Neural crest cell (in vitro differentiated cells): ENCODE results near the gene AURKAIP1. TPM values are rescaled to one million over a fixed set of nuclear protein-coding genes. Genes with fewer than 3 reads are reported as not detected.

ENCODE experiments used
- DNase-seq: peaks from one replicate; pipeline ENCODE4 v3.0.0; 2021; ENCODE audit warnings: low read depth, mixed read lengths, low spot score
- H3K27ac Mint-ChIP-seq: one replicate; pipeline ENCODE4 v1.8.0; 2021; ENCODE audit warnings: mild to moderate bottlenecking, mixed read lengths; ENCODE audit not compliant: unreplicated experiment
- H3K27me3 Mint-ChIP-seq: 2 replicates; pipeline ENCODE4 v1.8.0; 2021; ENCODE audit warnings: low read depth, mild to moderate bottlenecking, mixed read lengths
- H3K36me3 Mint-ChIP-seq: 2 replicates; pipeline ENCODE4 v1.8.0; 2021; ENCODE audit warnings: low read depth, mild to moderate bottlenecking, mixed read lengths
- H3K4me1 Mint-ChIP-seq: 2 replicates; pipeline ENCODE4 v1.8.0; 2021; ENCODE audit warnings: mixed read lengths
- H3K4me3 Mint-ChIP-seq: one replicate; pipeline ENCODE4 v1.8.0; 2021; ENCODE audit warnings: mild to moderate bottlenecking, mixed read lengths
- H3K9me3 Mint-ChIP-seq: 2 replicates; pipeline ENCODE4 v1.8.0; 2021; ENCODE audit warnings: mixed read lengths
- total RNA-seq: library from RNA; stranded (reverse); gene quantifications from 2 replicates; pipeline ENCODE4 v1.2.1, GENCODE V29; 2021
- TF ChIP-seq, protein P1 (sequence below): fragments of 200-600 bp; sonication (generic); conservative IDR thresholded peaks from 2 replicates; pipeline ENCODE4 v1.5.0; 2021; ENCODE audit warnings: antibody characterized with exemption, mild to moderate bottlenecking

Gene AURKAIP1
- total RNA-seq, 1 donor from 2014 or later: 128 TPM

DNA sequence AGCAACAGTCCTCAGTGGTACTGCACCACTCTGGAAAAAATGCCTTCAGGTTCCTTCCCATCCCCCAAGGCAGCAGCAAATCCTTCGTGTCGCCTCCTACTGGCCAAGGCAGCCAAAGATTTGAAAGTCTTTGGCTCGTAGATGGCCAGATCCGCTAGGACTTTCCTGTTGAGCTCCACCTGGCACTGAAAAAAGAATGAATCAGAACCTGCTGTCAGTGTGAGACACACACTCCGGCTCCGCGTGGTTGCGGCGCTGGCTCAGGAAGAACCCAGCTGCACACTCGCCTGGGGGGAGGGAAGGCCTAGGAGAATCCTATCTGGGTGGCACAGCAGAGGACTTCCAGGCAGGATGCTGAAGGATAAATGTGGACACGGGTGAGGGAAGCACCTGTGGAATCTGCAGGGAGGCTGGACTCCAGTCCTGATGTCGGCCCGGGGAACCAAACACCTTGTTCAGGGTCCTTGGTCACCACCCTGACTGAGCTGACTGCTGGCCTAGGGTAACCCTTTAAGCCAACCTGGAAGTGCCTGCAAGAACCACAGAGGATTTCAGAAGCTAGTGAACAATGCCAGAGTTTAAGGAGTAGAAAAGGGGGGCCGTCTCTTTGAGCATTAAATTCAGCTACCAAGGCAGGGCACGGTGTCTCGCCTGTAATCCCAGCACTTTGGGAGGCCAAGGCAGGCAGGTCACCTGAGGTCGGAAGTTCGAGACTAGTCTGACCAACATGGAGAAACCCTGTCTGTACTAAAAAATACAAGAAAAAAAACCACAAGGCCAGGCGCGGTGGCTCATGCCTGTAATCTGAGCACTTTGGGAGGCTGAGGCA, 27.3 kb upstream of the AURKAIP1 start:
- peak; percentile 40 for DNase-seq
- TF ChIP-seq, protein P1, sequence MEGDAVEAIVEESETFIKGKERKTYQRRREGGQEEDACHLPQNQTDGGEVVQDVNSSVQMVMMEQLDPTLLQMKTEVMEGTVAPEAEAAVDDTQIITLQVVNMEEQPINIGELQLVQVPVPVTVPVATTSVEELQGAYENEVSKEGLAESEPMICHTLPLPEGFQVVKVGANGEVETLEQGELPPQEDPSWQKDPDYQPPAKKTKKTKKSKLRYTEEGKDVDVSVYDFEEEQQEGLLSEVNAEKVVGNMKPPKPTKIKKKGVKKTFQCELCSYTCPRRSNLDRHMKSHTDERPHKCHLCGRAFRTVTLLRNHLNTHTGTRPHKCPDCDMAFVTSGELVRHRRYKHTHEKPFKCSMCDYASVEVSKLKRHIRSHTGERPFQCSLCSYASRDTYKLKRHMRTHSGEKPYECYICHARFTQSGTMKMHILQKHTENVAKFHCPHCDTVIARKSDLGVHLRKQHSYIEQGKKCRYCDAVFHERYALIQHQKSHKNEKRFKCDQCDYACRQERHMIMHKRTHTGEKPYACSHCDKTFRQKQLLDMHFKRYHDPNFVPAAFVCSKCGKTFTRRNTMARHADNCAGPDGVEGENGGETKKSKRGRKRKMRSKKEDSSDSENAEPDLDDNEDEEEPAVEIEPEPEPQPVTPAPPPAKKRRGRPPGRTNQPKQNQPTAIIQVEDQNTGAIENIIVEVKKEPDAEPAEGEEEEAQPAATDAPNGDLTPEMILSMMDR: peak; percentile 67

DNA sequence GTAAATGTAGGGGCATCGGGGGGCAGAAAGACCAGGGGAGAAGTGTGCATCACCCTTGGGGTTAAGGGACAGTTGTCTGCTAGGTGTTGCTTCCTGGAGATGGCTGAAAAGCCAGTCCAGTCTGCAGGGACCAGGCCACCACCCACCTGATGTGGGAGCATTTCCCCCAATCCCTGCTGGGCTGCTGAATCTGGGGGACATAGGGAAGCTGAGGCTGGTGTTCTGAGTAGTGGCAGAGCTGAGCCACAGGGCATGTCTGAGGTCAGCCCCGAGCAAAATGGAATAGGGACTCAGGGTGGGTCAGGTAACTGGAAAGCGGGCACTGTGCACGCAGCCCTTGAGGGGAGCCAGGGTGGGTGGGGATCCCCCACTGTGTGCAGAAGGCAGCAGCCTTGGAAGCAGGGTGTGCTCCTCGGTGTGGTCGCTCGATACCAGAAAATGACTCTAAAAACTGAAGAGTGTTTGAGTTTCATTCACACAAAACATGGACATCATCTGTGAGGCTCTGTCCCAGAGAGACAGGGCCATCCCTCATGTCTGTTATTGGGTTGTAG, 26.5 kb upstream of the AURKAIP1 start:
- Mint-ChIP-seq H3K4me3 (peak overlapping the region; percentile 94), H3K4me1 (peaks cover 38% of the 10 kb centered on the region), H3K27me3 (peaks cover 3% of the 10 kb centered on the region), H3K27ac (no peak overlapping the region), H3K9me3 (no peaks in the 10 kb centered on the region), H3K36me3 (peaks cover 19% of the 10 kb centered on the region)
- DNase-seq: no peak
- TF ChIP-seq, protein P1: no peak

More for the DNA sequence above, 27.3 kb upstream of the AURKAIP1 start:
- Mint-ChIP-seq H3K36me3 (peaks cover 19% of the 10 kb centered on the region), H3K27me3 (peaks cover 3% of the 10 kb centered on the region), H3K4me1 (peaks cover 38% of the 10 kb centered on the region), H3K27ac (no peak overlapping the region), H3K4me3 (peak overlapping the region; percentile 94), H3K9me3 (no peaks in the 10 kb centered on the region)

DNA sequence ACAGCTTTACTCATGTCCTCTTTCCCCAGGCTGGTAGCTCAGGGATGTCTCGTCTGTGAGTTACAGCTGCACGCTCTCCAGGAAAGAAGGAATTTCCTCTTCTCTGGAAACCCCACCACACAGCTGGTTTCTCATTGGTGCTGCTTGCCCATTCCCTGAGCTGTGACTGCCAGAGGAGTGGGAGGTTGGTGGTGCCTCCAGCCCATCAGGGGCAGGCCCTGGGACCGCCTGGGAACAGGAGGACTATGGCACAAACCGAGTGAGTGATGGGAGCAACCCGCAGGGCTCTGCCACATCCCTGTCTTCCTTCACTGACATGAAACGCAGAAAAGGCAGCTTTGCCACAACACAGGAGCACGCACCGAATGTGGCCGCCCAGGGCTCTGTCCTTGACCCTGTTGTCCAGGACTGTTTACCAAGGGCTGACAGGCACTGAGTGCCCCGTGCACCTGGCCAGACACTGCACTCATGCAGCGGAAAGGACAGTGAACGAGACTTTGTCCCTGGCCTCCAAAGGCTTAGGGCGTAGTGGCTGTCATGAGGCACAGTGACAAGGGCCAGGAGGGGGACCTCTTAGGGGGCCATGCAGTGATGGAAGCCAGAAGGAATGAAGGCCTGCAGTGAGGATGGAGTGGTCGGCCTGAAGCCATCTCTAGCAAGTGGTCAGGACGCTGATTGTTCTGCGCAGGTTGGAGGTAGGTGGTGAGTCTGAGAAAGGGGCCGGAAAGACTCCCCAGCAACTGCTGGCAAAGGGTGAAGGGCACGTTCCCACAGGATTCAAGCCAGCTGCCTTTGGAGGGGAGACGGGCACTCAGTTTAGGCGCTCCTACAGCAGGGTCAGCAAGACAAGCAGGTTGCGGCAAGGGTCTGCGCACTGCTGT, 25.8 kb upstream of the AURKAIP1 start:
- Mint-ChIP-seq H3K4me3 (peak overlapping the region; percentile 94), H3K27ac (peak overlapping the region; percentile 45), H3K9me3 (no peaks in the 10 kb centered on the region), H3K27me3 (peaks cover 3% of the 10 kb centered on the region), H3K36me3 (peaks cover 19% of the 10 kb centered on the region), H3K4me1 (peaks cover 33% of the 10 kb centered on the region)
- TF ChIP-seq, protein P1: no peak
- DNase-seq: no peak

DNA sequence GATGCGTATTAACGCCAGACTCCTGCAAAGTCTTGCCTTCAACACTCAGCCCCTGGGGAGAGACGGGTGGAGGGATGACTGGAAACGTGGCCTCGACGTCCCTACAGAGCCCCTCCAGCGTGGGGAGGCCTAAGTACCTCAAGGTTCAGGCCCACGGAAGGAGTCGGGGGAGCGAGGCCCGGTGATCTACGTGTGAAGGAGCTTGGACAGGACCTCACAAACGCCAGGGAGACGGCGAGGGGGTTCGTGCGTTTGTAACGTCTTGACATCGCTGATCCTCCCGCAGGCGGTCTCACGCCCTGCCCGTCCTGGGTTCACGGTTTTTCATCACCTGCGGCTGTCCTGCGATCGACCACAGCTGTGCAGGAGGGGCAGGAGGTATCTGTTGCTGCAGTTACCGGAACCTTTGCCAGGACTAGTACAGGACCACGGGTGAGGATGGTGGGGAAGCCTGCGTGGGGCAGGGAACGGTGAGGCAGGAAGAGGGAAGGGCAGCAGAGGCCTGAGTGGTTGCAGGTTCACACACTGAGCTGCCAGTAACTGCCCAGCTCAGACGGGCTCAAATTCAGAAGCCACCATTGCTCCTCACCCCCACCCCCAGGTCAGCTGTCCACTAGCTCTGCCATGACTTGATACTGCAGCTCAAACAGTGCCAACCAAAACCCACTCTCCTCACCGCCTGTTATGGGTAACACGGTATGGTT, 25.0 kb upstream of the AURKAIP1 start:
- H3K4me1 Mint-ChIP-seq: peaks cover 33% of the 10 kb centered on the region
- TF ChIP-seq, protein P1: no peak
- peak overlapping the region; percentile 27 for H3K27ac Mint-ChIP-seq
- H3K36me3 Mint-ChIP-seq: peaks cover 24% of the 10 kb centered on the region
- peak; percentile 14 for DNase-seq
- H3K27me3 Mint-ChIP-seq: peaks cover 3% of the 10 kb centered on the region
- H3K9me3 Mint-ChIP-seq: no peaks in the 10 kb centered on the region
- H3K4me3 Mint-ChIP-seq: peak overlapping the region; percentile 94
